HG03457 (cell line): ENCODE data around the gene NIM1K.
"Not testable (repeated sequence)": the region's sequence is repeated elsewhere in the genome, so short reads cannot be mapped to it uniquely, and the experiment has no call there.

Experiments used
- ATAC-seq: cut with Tn5 transposase; IDR thresholded peaks from one replicate; pipeline ENCODE4 v1.9.1; 2021; ENCODE audit warnings: moderate number of reproducible peaks; ENCODE audit not compliant: unreplicated experiment

The NIM1K gene

DNA sequence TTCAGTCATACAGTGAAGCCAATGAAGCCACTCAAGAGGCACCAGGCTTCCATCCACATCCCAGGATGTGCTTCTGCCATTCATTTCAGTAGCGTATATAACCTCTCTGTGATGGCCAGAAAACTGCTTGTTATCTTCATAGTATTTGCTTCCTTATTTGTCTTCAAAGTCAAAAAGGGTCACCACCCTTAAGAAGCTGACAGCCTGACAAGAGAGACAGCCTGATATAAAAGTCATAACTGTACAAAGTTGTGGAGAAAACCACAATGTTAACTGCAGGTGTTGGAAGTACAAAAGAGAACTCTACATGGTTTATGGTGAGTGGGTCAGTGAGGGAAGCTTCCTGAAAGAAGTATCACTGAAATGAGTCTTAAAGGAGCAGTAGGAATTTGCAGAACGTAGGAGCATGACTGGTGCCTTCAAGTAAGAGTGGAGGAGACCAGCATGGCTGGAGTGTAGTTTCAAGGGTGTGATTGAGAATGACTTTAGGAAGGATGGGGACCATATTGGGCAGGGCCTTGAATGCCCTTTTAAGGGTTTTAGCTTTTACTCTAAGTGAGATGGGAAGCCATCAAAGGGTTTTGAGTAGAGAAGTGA is 33.7 kb downstream of the NIM1K start:
- no peak for ATAC-seq

DNA sequence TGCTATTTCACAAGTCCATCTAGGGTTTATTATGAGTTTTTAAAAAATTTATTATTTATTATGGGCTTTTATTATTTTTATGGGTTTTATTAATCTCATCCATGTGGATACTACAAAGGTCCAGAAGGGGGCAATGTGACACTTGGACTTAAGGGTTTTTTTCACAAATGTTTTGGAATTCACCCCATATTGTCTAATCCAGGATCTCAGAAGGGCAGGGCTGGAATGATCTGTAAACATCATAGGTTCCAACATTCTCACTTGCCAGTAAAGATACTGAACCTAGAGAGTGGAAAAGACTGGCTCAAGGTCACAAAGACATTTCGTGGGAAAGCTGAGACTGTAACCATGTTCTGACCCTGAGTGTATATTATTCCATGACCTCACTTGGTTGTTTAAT is 35.6 kb downstream of the NIM1K start:
- ATAC-seq = no peak

DNA sequence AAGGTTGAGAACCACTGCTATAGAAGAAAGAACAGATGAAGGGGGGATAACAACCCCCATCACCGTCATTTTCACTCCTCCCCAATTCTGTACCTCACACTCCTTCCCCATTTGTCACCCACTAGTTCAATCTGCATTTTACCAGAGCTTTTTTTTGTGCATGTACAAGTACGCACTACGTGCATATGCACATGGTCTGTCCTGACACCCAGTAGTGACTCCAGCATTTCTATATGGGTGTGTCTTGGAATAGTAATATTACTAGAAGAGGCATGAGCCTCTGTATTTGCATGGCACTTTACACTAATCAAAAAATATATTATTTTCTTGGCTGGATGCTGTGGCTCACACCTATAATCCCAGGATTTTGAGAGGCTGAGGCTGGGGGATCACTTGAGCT is 38.7 kb downstream of the NIM1K start:
- no peak for ATAC-seq

DNA sequence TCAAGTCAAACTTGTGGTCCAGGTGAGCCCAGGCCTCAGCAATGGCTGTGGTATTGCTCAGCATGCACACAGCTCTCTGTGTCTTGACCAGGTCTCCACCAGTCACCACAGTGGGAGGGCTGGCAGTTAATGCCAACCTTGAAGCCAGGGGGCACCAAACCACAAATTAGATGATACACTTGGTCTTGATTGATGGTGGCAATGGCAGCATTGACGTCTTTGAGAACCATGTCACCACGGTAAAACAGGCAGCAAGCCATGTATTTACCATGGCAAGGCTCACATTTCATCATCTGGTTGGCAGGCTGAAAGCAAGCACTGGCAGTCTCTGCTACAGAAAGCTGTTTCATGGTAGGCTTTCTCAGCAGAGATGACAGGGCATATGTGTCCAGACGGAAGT is 40.0 kb downstream of the NIM1K start:
- no peak for ATAC-seq

DNA sequence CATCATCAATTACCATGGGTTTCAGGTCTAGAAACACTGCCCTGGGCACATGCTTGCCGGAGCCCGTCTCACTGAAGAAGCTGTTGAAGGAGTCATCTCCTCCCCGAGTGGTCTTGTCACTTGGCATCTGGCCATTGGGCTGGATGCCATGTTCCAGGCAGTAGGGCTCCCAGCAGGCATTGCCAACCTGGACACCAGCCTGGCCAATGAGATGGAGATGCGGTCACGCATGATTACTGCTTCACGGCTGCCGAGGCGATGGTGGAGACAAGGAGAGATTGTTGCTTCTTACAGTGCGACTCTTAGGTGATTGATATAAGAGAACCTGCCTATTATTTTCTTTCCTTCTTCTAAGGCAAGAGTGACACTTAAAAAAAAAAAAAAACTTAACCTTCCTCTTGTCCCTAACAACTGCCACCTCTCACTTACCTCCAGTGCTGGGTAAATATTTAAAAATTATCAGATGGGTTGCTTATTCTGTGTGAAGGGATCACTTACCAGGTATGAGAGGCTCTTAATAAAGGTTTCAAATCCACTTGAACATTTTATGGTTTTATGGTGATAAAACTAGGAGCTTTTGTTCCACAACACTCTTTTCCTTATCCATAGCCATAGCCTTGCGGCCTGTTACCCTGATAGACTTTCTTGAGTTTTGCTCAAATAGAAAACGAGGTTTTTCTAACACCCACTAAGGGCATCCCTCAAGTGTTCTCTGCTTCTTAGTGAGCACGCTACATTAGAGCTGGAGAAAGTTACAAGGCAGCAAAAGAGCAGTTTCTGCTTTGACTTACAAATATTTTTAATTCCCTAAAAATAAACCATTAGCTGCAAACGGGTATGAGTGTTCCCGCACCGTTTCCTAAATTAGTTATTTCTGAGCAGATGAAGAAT is 41.2 kb downstream of the NIM1K start:
- ATAC-seq = no peak

DNA sequence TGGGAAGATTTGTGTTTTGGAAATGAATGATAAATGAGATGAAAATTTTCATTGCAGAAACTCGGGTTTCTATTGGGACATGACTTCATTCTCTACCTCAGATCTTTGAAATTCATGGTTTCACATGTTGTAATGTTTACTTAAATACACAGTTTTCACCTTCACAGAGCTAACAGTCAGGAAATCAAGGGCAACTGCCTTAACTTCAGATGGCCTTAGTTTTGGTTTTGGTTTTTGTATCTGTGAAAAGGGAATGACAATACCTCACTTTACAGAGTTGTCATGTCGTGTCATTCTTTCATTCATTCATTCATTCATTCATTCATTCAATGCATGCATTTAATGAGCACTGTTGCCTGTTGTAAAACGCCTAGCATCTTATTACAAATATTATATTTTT is 41.9 kb downstream of the NIM1K start:
- ATAC-seq = no peak

DNA sequence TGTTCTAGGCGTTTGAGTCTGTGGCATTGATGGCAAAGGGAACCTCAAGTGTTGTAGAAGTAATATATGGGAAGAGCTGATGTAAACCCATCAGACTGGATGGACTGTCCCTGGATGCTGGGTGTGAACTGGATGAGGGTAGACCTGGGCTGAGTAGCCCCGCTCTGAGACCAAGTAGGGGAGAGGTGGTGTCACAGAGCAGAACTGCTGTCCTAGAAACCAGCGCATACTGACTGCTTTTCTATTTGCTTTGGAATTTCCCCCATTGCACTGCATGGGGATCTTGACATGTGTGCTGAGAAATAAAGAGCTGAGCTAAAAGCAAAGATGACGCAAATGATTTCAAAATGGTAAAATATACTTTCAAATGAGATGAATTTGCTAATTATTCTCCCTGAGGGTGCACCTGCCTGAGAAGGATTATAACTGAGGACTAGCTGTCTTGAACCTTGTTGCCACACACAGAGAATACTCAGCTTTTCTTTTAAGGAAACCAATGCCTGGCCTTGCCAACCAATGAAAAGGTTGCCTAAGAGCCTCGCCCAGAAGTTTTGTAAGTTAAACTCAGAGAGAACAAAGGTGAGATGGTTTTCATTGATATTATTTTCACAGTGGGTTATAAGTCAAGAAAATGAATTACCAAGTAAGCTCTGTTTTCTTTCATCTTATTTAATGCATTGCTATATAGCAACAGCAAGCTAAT is 44.8 kb downstream of the NIM1K start:
- no peak for ATAC-seq

DNA sequence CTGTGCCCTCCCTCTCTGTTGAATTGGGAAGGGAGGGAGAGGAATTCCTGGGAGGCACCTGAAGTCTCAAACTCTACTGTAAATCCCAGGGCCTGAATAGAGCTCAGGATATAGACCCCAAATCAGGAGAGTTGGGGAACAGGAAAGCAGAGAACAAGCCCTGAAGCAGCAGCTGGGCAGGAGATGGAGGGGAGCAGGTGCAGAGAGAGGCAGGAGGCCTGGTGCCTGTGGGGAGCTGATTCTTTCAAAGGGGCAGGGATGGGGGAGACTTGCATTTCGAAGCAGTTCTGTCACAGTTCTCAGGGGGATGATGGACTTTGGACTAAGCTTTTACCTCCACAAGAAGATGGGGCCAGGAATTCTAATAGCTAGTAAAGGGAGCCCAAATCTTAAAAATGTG is 50.2 kb downstream of the NIM1K start:
- ATAC-seq = no peak

DNA sequence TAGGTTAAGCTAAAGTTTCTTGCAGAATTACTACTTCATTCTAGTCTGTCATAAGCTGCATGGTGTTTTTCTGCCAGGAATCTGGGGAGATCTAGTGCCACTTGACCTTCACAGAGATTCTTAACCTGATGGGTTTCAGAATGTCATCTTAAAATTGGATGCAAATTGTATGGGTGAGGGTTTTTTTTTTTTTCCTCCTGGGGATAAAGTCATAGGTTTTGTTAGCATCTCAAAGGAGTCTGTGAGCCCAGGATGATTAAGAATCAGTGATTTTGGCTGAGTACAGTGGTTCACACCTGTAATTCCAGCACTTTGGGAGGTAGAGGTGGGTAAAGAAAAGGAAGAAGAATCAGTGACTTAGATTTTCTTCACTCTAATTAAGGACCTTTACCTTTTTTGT is 51.2 kb downstream of the NIM1K start:
- ATAC-seq = no peak

DNA sequence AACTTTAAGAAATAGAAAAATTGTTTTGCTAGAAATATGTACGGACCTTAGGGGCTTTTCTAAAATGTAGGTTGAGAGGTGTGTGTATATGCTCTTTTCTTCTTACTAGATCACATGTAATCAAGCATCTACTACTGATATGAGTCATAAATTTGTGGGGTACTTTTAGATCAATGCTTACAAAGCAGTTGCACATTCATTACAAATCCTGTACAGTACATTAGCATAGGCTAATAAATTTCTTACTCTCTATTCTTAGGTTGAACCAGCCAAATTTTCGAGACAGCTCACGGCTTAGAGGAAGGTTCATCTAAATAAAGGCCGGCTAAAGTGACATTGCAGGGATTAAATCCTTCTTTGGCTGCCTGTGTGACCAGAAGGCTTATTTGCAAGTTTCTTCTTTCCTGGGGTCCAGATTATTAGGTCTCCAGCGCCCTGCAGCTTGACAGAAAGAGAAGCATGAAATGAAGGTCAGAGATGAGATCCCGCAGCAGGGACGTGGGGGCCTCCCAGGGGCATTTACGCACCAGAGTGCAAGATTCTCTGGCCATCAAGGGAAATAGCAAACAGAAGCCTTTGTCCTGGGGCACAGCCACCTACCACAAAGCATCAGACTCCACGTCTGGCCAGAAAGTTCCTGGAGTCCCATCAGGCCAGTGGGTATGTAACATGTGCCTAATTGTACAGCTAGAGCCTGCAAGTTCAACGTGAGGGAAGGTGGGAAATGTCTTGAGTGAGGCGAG is 53.0 kb downstream of the NIM1K start:
- ATAC-seq = peak; percentile 84

DNA sequence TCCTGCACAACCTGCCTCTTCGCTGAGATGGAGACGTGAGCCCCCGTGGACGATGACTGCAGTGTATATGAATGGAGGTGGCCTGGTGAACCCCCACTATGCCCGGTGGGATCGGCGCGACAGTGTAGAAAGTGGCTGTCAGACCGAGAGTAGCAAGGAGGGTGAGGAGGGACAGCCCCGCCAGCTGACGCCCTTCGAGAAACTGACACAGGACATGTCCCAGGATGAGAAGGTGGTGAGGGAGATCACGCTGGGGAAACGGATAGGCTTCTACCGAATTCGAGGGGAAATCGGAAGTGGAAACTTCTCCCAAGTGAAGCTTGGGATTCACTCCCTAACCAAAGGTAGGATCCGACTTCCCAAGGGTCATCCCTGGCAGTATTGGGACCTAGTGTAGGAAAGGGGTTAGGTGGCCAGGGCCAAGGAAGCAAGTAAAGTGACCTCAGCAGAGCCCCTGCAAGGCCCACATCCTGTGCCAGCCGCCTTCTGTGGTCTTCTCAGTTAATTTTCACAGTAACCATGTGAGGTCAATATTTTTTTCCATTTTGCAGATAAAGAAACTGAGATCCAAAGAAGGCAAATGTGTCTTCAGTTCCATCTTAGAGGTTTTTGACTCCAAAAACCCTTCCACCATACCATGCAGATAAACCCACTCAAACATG is 53.8 kb downstream of the NIM1K start:
- no peak for ATAC-seq

DNA sequence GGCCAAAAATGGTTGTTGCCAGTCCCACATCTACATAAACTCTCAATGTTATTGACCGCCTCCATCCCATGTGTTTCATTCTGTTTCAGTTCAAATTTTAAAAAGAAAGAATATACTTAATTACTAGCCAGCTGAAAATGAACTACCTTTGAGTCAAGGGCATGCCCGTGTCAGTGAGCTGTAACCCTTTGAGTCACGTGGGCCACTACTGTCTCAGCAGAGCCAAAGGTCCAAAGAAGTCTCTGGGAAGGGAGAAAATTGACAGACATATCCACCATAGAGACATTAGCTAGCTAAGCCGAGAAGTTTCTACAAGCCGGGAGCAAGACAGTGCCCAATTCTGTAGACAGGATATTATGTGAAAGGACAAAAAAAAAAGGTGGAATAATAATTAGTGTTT is 59.7 kb downstream of the NIM1K start:
- no peak for ATAC-seq

DNA sequence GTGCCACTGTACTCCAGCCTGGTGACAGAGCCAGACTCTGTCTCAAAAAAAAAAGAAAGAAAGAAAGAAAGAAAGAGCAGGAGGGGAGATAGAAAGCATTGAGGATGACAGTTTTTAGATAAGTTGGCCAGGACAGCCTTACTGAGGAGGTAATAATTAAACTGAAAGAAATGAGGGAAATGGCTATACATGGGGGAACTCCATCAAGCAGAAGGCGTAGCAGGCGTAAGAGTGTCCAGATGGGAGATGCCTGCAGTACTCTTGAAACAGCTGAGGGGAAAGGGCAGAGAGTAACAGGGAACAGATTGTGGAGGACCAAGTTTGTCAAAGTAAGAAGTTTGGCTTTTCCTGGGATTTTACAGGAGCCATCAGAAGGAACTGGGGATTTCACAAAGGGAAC is 63.7 kb downstream of the NIM1K start:
- peak; percentile 70 for ATAC-seq

DNA sequence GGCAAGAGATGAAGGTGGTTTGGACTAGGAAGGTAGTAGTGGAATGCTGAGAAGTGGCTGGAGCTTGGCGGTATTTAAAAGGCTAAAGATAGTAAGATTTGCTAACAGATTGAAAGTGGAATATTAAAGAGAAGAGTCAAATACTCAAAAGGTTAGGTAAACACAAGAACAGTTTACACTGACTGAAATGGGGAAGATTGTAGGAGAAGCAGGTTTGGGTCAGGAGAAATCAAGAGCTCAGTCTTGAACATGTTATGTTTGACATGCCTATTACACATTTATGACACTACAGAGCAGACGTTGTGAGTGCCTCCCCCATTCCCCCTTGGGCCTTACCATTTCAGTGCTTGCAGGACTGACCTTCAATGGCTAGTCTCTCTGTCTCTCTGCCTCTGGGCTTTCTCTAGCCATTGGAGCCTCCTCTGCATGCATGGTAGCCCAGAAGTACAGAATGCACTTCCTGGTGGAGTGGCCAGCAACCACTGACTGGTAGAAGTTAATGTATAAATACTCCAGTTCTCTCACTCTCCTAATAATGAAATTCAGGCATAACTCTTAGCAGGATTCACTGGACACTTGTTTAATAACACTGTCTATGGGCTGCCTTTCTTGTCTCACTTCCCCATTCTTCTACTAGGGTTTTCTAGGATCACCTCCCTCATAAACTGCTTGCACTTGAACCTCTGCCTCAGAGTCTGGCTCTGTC is 64.4 kb downstream of the NIM1K start:
- ATAC-seq = no peak

DNA sequence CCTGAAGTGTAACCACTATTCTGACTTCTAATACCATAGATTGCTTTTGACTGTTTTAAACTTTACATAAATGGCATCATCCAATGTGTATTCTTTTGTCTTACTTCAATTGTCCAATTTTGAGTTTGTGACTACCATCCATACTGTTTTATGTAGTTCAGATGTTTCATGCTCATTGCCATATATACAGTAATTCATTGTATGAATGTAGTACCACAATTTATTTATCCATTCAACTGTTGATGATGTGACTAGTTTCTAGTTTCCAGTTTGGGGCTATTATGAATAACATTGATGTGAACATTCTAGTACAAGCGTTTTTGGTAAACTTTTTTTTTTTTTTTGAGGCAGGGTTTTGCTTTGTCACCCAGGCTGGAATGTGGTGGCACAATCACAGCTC is 66.1 kb downstream of the NIM1K start:
- ATAC-seq = no peak

DNA sequence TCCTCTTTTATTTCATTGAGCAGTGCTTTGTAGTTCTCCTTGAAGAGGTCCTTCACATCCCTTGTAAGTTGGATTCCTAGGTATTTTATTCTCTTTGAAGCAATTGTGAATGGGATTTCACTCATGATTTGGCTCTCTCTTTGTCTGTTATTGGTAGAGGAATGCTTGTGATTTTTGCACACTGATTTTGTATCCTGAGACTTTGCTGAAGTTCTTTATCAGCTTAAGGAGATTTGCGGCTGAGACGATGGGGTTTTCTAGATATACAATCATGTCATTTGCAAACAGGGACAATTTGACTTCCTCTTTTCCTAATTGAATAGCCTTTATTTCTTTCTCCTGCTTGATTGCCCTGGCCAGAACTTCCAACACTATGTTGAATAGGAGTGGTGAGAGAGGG is 70.2 kb downstream of the NIM1K start:
- ATAC-seq = not testable (repeated sequence)

DNA sequence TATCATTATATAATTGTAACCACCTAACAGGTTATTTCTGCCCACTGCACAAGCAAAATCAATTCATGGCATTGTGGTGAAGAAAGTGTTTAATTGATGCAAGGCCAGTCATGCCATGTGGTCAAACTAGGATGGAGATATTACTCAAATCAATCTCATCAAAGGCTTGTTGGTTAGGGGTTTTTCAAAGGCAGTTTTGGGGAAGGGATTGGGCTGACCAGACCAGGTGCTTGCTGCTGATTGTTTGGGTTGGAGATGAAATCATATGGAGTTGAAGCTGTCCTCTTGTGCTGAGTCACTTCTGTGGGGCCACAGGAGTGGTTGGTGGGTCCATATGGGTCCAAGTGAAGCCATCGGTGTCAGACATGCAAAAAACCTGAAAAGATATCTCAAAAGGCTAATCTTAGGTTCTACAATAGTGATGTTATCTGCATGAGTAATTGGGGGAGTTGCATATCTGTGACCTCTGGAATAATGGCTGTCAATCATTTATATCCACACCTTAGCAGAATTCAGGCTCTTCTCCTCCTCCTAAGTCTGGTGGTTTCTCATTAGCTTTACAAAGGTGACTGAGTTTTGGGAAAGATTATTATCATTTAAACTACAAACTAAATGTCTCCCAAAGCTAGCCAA is 76.3 kb downstream of the NIM1K start:
- ATAC-seq = peak; percentile 94

DNA sequence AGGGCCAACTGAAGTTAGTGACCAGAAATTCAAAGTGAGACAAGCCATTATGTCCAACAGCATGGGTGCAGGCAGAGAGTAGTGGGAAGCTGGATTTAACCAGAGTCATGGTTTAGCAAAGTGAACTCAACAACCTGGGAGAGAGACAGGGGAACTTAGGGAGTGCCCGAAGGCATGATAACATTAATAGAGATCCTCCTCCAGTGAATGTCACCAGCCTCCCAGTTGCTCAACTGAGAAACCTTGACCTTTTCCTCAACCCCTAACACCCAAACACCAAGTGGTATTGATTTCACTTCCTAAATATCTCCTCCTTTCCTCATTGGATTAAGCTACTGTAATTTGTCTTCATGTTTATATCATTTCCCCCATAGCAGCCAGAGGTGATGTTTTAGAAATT is 78.6 kb downstream of the NIM1K start:
- no peak for ATAC-seq

DNA sequence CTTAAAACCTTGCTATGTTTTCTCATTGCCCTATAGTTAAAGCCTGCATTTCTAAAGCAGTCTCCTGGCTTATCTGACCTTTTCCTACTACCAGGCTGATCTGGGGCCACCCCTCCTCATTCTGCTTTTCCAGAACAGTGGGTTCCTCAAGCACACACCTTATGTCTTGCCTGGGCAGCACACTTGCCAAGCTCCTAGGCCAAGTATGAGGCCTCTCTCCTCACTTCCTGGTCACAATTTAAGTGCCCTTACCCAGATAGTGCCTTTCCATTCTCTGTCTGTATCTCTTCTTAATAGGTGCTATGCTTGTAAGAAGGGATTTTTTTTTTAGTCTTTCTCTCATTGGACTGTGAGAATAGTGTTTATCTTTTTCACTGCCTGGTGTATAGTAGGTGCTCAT is 81.5 kb downstream of the NIM1K start:
- ATAC-seq = no peak
